ENCODE results near the gene PRMT9.

DNA sequence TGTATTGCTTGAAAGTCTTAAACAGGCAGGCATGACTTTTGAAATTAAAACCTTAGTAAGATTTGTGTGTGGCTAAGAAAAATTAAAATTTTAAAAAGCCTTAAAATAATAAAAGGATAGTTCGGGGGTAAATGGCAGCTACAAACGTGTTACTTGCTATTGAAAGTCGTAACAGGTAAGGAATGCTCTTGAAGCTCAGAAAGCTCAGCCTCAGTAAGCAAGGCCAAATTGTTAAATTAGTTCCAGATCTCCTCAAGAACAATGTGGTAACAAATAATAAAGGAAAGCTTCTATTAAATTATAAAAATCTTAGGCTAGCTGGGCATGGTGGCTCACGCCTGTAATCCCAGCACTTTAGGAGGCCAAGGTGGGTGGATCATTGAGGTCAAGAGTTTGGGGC lies 25.5 kb downstream of the PRMT9 start:
- TF ChIP-seq GATA3 (IDR thresholded peaks at IDR 0.05; ENCODE audit: low read depth, low read length) (no peak), GATA2 (IDR thresholded peaks at IDR 0.05; ENCODE audit: low read depth, low read length) (no peak)
